IMR-90 (cell line): ENCODE data around the gene TGM4. TPM values are rescaled to one million over a fixed set of nuclear protein-coding genes. Genes with fewer than 3 reads are reported as not detected.

Experiments used
- ATAC-seq: fragments of 200-7000 bp; cut with Tn5 transposase; 2 replicates; pipeline ENCODE4 v1.9.1; 2020; ENCODE audit warnings: low read depth, mild to moderate bottlenecking, moderate library complexity
- BruUV-seq: library from RNA; stranded (reverse); fragments of 400-500 nt; replicated peaks from 2 replicates; lab custom pipeline; 2021; lab: Mats Ljungman, UMichigan
- CTCF ChIA-PET: fragments of 300-600 bp; formaldehyde crosslinking; extraction: SDS; loops from one replicate; lab custom pipeline; 2021; ENCODE audit warnings: antibody characterized with exemption; lab: Yijun Ruan, JAX
- POLR2A ChIA-PET: fragments of 300-600 bp; sonication (Branson Sonifier 250); formaldehyde crosslinking; loops from one replicate; lab custom pipeline; 2022; ENCODE audit warnings: antibody characterized with exemption; ENCODE audit not compliant: unreplicated experiment; lab: Charles Lee
- DNase-seq: peaks from one replicate; pipeline ENCODE4 v3.0.0; 2013
- H2AFZ ChIP-seq: replicated peaks from 2 replicates; pipeline ENCODE3; 2013; ENCODE audit warnings: low read length, mild to moderate bottlenecking; ENCODE audit not compliant: poor library complexity
- H2AK5ac ChIP-seq: 2 replicates; pipeline ENCODE4 v1.6.1; 2013; ENCODE audit warnings: low read depth, low read length, inconsistent platforms
- H2AK9ac ChIP-seq: replicated peaks from 2 replicates; pipeline ENCODE3; 2013; ENCODE audit warnings: mild to moderate bottlenecking, low read depth, low read length, moderate library complexity; ENCODE audit not compliant: poor library complexity
- H2BK120ac ChIP-seq: 2 replicates; pipeline ENCODE4 v1.6.1; 2013; ENCODE audit warnings: low read depth, low read length, inconsistent platforms
- H2BK15ac ChIP-seq: 3 replicates; pipeline ENCODE4 v1.6.1; 2013; ENCODE audit warnings: low read depth, low read length, inconsistent platforms
- H2BK20ac ChIP-seq: 2 replicates; pipeline ENCODE4 v1.6.1; 2013; ENCODE audit warnings: low read depth, mild to moderate bottlenecking, inconsistent platforms, low read length, moderate library complexity
- H2BK5ac ChIP-seq: 2 replicates; pipeline ENCODE4 v1.6.1; 2013; ENCODE audit warnings: mild to moderate bottlenecking, low read depth, low read length, inconsistent platforms; ENCODE audit not compliant: poor library complexity, severe bottlenecking
- H3K14ac ChIP-seq: replicated peaks from 2 replicates; pipeline ENCODE4 v1.6.1; 2013; ENCODE audit warnings: low read depth, low read length, inconsistent platforms
- H3K18ac ChIP-seq: 2 replicates; pipeline ENCODE4 v1.6.1; 2013; ENCODE audit warnings: low read depth, low read length, control low read depth
- H3K23ac ChIP-seq: 2 replicates; pipeline ENCODE4 v1.6.1; 2013; ENCODE audit warnings: low read depth, low read length, inconsistent platforms
- H3K27ac ChIP-seq: 2 replicates; pipeline ENCODE4 v1.5.1; 2013; ENCODE audit warnings: mild to moderate bottlenecking, control low read depth, low read length; ENCODE audit not compliant: insufficient read depth
- H3K27me3 ChIP-seq: 2 replicates; pipeline ENCODE4 v1.6.1; 2013; ENCODE audit warnings: low read length; ENCODE audit not compliant: control insufficient read depth, insufficient read depth
- H3K36me3 ChIP-seq: 2 replicates; pipeline ENCODE4 v1.6.1; 2013; ENCODE audit warnings: low read length, mixed read lengths; ENCODE audit not compliant: control insufficient read depth, insufficient read depth
- H3K4ac ChIP-seq: 2 replicates; pipeline ENCODE4 v1.6.1; 2013; ENCODE audit warnings: low read depth, low read length, inconsistent platforms
- H3K4me1 ChIP-seq: 2 replicates; pipeline ENCODE4 v1.6.1; 2013; ENCODE audit warnings: low read length, mixed read lengths; ENCODE audit not compliant: control insufficient read depth, insufficient read depth
- H3K4me2 ChIP-seq: 2 replicates; pipeline ENCODE4 v1.6.1; 2013; ENCODE audit warnings: low read depth, mild to moderate bottlenecking, control low read depth, low read length, moderate library complexity
- H3K4me3 ChIP-seq: 2 replicates; pipeline ENCODE4 v1.5.1; 2013; ENCODE audit warnings: low read depth, mild to moderate bottlenecking, control low read depth, low read length, moderate library complexity; ENCODE audit not compliant: insufficient read depth
- H3K56ac ChIP-seq: 2 replicates; pipeline ENCODE4 v1.6.1; 2013; ENCODE audit warnings: low read length, inconsistent platforms; ENCODE audit not compliant: insufficient read depth; ENCODE audit errors: extremely low read depth
- H3K79me1 ChIP-seq, 2 experiments: 2 replicates each; pipeline ENCODE4 v1.6.1; 2013; ENCODE audit warnings: low read length in 2 of 2, inconsistent platforms in 1 of 2, low read depth in 1 of 2
- H3K9ac ChIP-seq: 2 replicates; pipeline ENCODE4 v1.6.1; 2013; ENCODE audit warnings: low read depth, low read length, control low read depth
- H3K9me1 ChIP-seq: 2 replicates; pipeline ENCODE4 v1.6.1; 2013; ENCODE audit warnings: low read length, inconsistent platforms; ENCODE audit not compliant: insufficient read depth
- H3K9me3 ChIP-seq: 2 replicates; pipeline ENCODE4 v1.6.1; 2013; ENCODE audit warnings: low read length; ENCODE audit not compliant: control insufficient read depth, insufficient read depth
- H4K20me1 ChIP-seq: 2 replicates; pipeline ENCODE4 v1.6.1; 2013; ENCODE audit warnings: low read length, inconsistent platforms; ENCODE audit not compliant: insufficient read depth
- H4K5ac ChIP-seq: 2 replicates; pipeline ENCODE4 v1.6.1; 2013; ENCODE audit warnings: mild to moderate bottlenecking, low read depth, low read length, control low read depth
- H4K8ac ChIP-seq, 2 experiments: 2 replicates each; pipeline ENCODE4 v1.6.1; 2013; ENCODE audit warnings: low read depth in 2 of 2, low read length in 2 of 2, control low read depth in 1 of 2, inconsistent platforms in 1 of 2
- H4K91ac ChIP-seq: 2 replicates; pipeline ENCODE4 v1.6.1; 2013; ENCODE audit warnings: low read depth, low read length, inconsistent platforms; ENCODE audit not compliant: insufficient read depth
- BHLHE40 ChIP-seq: fragments of 150-350 bp; IDR thresholded peaks from 2 replicates; pipeline ENCODE4 v1.6.1; 2016; ENCODE audit warnings: mild to moderate bottlenecking, low read depth, low read length
- CEBPB ChIP-seq: IDR thresholded peaks from 2 replicates; pipeline ENCODE4 v1.6.1; 2012; ENCODE audit warnings: low read depth, low read length, improper control_type of control experiment
- CHD1 ChIP-seq: IDR thresholded peaks from 2 replicates; pipeline ENCODE4 v1.6.1; 2012; ENCODE audit warnings: low read depth, low read length, improper control_type of control experiment
- CTCF ChIP-seq: conservative IDR thresholded peaks from 2 replicates; pipeline ENCODE4 v1.5.1; 2012; ENCODE audit warnings: mild to moderate bottlenecking, low read depth, low read length, improper control_type of control experiment
- FOS ChIP-seq: fragments of 150-350 bp; IDR thresholded peaks from 2 replicates; pipeline ENCODE4 v1.6.1; 2016; ENCODE audit warnings: low read depth, low read length
- MAFK ChIP-seq: IDR thresholded peaks from 2 replicates; pipeline ENCODE4 v1.6.1; 2012; ENCODE audit warnings: low read depth, low read length, improper control_type of control experiment
- MAZ ChIP-seq: IDR thresholded peaks from 2 replicates; pipeline ENCODE4 v1.6.1; 2012; ENCODE audit warnings: low read depth, mild to moderate bottlenecking, low read length, improper control_type of control experiment, moderate library complexity, borderline replicate concordance
- MXI1 ChIP-seq: IDR thresholded peaks from 2 replicates; pipeline ENCODE4 v1.6.1; 2012; ENCODE audit warnings: low read depth, mild to moderate bottlenecking, low read length, moderate library complexity, borderline replicate concordance
- NFE2L2 ChIP-seq: fragments of 150-350 bp; IDR thresholded peaks from 2 replicates; pipeline ENCODE4 v1.6.1; 2016; ENCODE audit warnings: low read depth, mild to moderate bottlenecking, low read length
- POLR2A ChIP-seq: IDR thresholded peaks from 2 replicates; pipeline ENCODE4 v1.6.1; 2012; ENCODE audit warnings: mild to moderate bottlenecking, low read depth, low read length
- RAD21 ChIP-seq: IDR thresholded peaks from 2 replicates; pipeline ENCODE4 v1.6.1; 2012; ENCODE audit warnings: low read length, improper control_type of control experiment
- RCOR1 ChIP-seq: IDR thresholded peaks from 2 replicates; pipeline ENCODE4 v1.6.1; 2012; ENCODE audit warnings: mild to moderate bottlenecking, low read length, improper control_type of control experiment; ENCODE audit not compliant: insufficient replicate concordance
- RFX5 ChIP-seq: IDR thresholded peaks from 2 replicates; pipeline ENCODE4 v1.8.0; 2012; ENCODE audit warnings: low read depth, mild to moderate bottlenecking, low read length, moderate library complexity
- SMC3 ChIP-seq: fragments of 150-350 bp; IDR thresholded peaks from 2 replicates; pipeline ENCODE4 v1.6.1; 2016; ENCODE audit warnings: low read depth, mild to moderate bottlenecking, antibody characterized with exemption, low read length, moderate library complexity
- USF2 ChIP-seq: fragments of 150-350 bp; IDR thresholded peaks from 2 replicates; pipeline ENCODE4 v1.6.1; 2017; ENCODE audit warnings: mild to moderate bottlenecking, antibody characterized with exemption, low read length, low read depth
- WGBS, 2 experiments: methylation state at CpG; one replicate each; pipeline versions ENCODE4 v1.1.5 to v1.1.7; 2013; ENCODE audit warnings: missing lambda C conversion rate in 2 of 2; ENCODE audit not compliant: insufficient read length in 1 of 2; ENCODE audit errors: extremely low coverage in 2 of 2; 5-methylcytosine and 5-hydroxymethylcytosine counted together
- dilution Hi-C: fragments of 300-500 bp; cut with HindIII; formaldehyde crosslinking; loops from one replicate; pipeline ENCODE4 v1.14.3; 2018; ENCODE audit warnings: low sequenced_read_pairs; ENCODE audit not compliant: unreplicated experiment
- in situ Hi-C: fragments of 300-500 bp; cut with MboI; formaldehyde crosslinking; loops from 3 replicates; pipeline ENCODE4 v1.14.3; 2019; ENCODE audit warnings: low sequenced_read_pairs, inconsistent platforms, mixed read lengths
- intact Hi-C: fragments of 100-400 bp; cut with micrococcal nuclease; formaldehyde crosslinking; loops from 2 replicates; pipeline ENCODE4 v1.10.0; 2022
- polyA plus RNA-seq, 3 experiments: library from polyadenylated mRNA; depleted of rRNA; stranded (reverse); fragments of >200 nt; gene quantifications; 2 replicates each; pipeline ENCODE4 v1.2.3, GENCODE V29; 2012; ENCODE audit warnings: low replicate concordance in 1 of 3
- total RNA-seq: library from RNA; depleted of rRNA; stranded (reverse); fragments of >200 nt; gene quantifications from 2 replicates; pipeline ENCODE4 v1.2.3, GENCODE V29; 2012
- TF ChIP-seq, protein P1 (sequence below): fragments of 150-350 bp; IDR thresholded peaks from 2 replicates; pipeline ENCODE4 v1.6.1; 2016; ENCODE audit warnings: low read depth, mild to moderate bottlenecking, low read length, moderate library complexity, borderline replicate concordance

Gene TGM4
- total and polyA plus RNA-seq, 2 of the 4 experiments (the other 2 are of a cell fraction), result under 0.01 to 0.10 TPM

DNA sequence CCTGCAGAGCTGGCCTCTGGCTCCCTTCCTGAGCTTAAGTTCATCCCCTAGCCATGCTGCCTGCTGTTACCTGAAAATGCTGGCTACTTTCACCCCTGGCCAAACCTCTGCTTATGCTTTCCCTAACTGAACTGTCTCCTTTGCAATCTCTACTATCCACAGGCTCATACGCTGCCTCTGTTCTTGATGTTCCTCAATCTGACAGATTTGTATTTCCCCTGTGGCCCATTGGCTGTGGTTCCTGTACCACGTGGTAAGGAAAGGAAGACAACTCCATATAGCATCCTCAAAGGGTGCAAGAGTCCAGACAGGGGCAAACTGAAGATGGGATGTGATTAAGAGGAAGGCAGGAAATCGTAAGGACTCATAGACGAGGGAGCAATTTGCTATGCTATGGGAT lies 33.2 kb downstream of the TGM4 start:
- H3K9me3 ChIP-seq, result no peaks in the 10 kb centered on the region
- POLR2A ChIA-PET, result no interaction called here
- H2BK20ac ChIP-seq, result no peak overlapping the region
- H3K4ac ChIP-seq, result no peak overlapping the region
- CTCF ChIA-PET, result interaction anchor here (0.7 kb wide), 1 partner anchor 1153 kb away, joined by 3 read pairs; no protein-coding TSS in a partner anchor
- no peak overlapping the region for H2BK15ac ChIP-seq
- no peak overlapping the region for H3K14ac ChIP-seq
- H4K5ac ChIP-seq, result no peak overlapping the region
- no peak overlapping the region for H2AK5ac ChIP-seq
- intact Hi-C loops (no loop called here), dilution Hi-C loops (no loop called here), in situ Hi-C loops (loop anchor here (10.0 kb wide), 1 partner anchor 373 kb away; no protein-coding TSS in a partner anchor)
- no peak overlapping the region for H3K56ac ChIP-seq
- no peaks in the 10 kb centered on the region for H3K79me1 ChIP-seq
- H2BK5ac ChIP-seq, result no peak overlapping the region
- no peak for DNase-seq
- no peak overlapping the region for H3K4me3 ChIP-seq
- H3K36me3 ChIP-seq, result no peaks in the 10 kb centered on the region
- no TSS peak for BruUV-seq
- no peak overlapping the region for H3K27ac ChIP-seq
- no peaks in the 10 kb centered on the region for H3K9me1 ChIP-seq
- H2AFZ ChIP-seq, result no peak overlapping the region
- H3K18ac ChIP-seq, result no peak overlapping the region
- no peak overlapping the region for H3K4me2 ChIP-seq
- no peak overlapping the region for H3K9ac ChIP-seq
- no CpG with 5 or more reads among the region's 4 CpGs for WGBS, 2 experiments
- no peak for ATAC-seq
- no peak overlapping the region for H2AK9ac ChIP-seq
- no peak overlapping the region for H3K23ac ChIP-seq
- H3K4me1 ChIP-seq, result no peaks in the 10 kb centered on the region
- TF ChIP-seq MAFK (no peak), RFX5 (no peak), MAZ (no peak), RCOR1 (no peak), CHD1 (no peak), BHLHE40 (no peak), SMC3 (no peak), USF2 (no peak), CEBPB (no peak), MXI1 (no peak), NFE2L2 (no peak), POLR2A (no peak), CTCF (no peak), FOS (no peak), RAD21 (no peak)
- TF ChIP-seq, protein P1, sequence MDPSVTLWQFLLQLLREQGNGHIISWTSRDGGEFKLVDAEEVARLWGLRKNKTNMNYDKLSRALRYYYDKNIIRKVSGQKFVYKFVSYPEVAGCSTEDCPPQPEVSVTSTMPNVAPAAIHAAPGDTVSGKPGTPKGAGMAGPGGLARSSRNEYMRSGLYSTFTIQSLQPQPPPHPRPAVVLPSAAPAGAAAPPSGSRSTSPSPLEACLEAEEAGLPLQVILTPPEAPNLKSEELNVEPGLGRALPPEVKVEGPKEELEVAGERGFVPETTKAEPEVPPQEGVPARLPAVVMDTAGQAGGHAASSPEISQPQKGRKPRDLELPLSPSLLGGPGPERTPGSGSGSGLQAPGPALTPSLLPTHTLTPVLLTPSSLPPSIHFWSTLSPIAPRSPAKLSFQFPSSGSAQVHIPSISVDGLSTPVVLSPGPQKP, result no peak
- no peak overlapping the region for H4K8ac ChIP-seq
- H2BK120ac ChIP-seq, result no peak overlapping the region
- H4K20me1 ChIP-seq, result no peaks in the 10 kb centered on the region
- no peak overlapping the region for H4K91ac ChIP-seq
- peaks cover 1% of the 10 kb centered on the region; the same call in 1 of the 2 replicates for H3K27me3 ChIP-seq
